ENCODE measurements around the gene ADAD2. TPM values are rescaled to one million over a fixed set of nuclear protein-coding genes. Genes with fewer than 3 reads are reported as not detected.

ADAD2 gene
- total RNA-seq, 1 donor from 2014 or later = not detected

- H3K36me3 ChIP-seq (ENCODE audit: insufficient read depth, low read length) = no peaks in the 10 kb centered on the region
- no peak overlapping the region for H3K4me3 ChIP-seq (ENCODE audit: insufficient read depth, low read depth, low read length)
- H3K4me1 Mint-ChIP-seq (ENCODE audit: low read depth, unreplicated experiment) = no peaks in the 10 kb centered on the region
- H3K79me2 ChIP-seq (ENCODE audit: insufficient read depth, low read length) = no peaks in the 10 kb centered on the region
- no peaks in the 10 kb centered on the region for H3K36me3 Mint-ChIP-seq (ENCODE audit: low read depth, unreplicated experiment)
- no peaks in the 10 kb centered on the region for H3K4me1 ChIP-seq (ENCODE audit: insufficient read depth, low read length)
- peaks cover 36% of the 10 kb centered on the region for H3K27me3 Mint-ChIP-seq (ENCODE audit: low read depth, unreplicated experiment)
- peak; percentile 12 for DNase-seq (ENCODE audit: low read depth)
- no peak for FAIRE-seq
- TF ChIP-seq CTCF (IDR thresholded peaks at IDR 0.05; ENCODE audit: insufficient read depth, low read depth, low read length) (peak; percentile 10), EZH2 (IDR thresholded peaks at IDR 0.05; ENCODE audit: insufficient read depth, low read length) (no peak)
- H3K4me3 Mint-ChIP-seq (ENCODE audit: unreplicated experiment) = no peak overlapping the region
- H3K4me2 ChIP-seq (ENCODE audit: low read length) = no peak overlapping the region
- H3K9me3 ChIP-seq (ENCODE audit: insufficient read depth, low read depth, low read length) = no peaks in the 10 kb centered on the region
- no peak overlapping the region for H3K27ac Mint-ChIP-seq (ENCODE audit: unreplicated experiment)
- H3K27ac ChIP-seq (ENCODE audit: low read depth, low read length) = no peak overlapping the region
- H3K9ac ChIP-seq (ENCODE audit: low read length) = no peak overlapping the region
- no peaks in the 10 kb centered on the region for H3K9me3 Mint-ChIP-seq (ENCODE audit: unreplicated experiment)
- no peaks in the 10 kb centered on the region for H4K20me1 ChIP-seq (ENCODE audit: insufficient read depth, low read length)
- H2AFZ ChIP-seq (ENCODE audit: low read depth, low read length) = no peak overlapping the region
- H3K27me3 ChIP-seq (ENCODE audit: insufficient read depth, low read length) = peaks cover 2% of the 10 kb centered on the region
Measured at GRCh38 chr16:84209989-84210388, 19.0 kb downstream of the ADAD2 start.

- TF ChIP-seq CTCF (IDR thresholded peaks at IDR 0.05; ENCODE audit: insufficient read depth, low read depth, low read length) (no peak), EZH2 (IDR thresholded peaks at IDR 0.05; ENCODE audit: insufficient read depth, low read length) (no peak)
- Histone ChIP-seq H3K4me1 (ENCODE audit: insufficient read depth, low read length) (no peaks in the 10 kb centered on the region), H2AFZ (ENCODE audit: low read depth, low read length) (no peak overlapping the region), H3K79me2 (ENCODE audit: insufficient read depth, low read length) (no peaks in the 10 kb centered on the region), H3K9ac (ENCODE audit: low read length) (no peak overlapping the region), H3K4me3 (ENCODE audit: insufficient read depth, low read depth, low read length) (no peak overlapping the region), H3K27ac (ENCODE audit: low read depth, low read length) (no peak overlapping the region), H3K4me2 (ENCODE audit: low read length) (no peak overlapping the region), H4K20me1 (ENCODE audit: insufficient read depth, low read length) (no peaks in the 10 kb centered on the region), H3K9me3 (ENCODE audit: insufficient read depth, low read depth, low read length) (no peaks in the 10 kb centered on the region), H3K36me3 (ENCODE audit: insufficient read depth, low read length) (no peaks in the 10 kb centered on the region), H3K27me3 (ENCODE audit: insufficient read depth, low read length) (no peaks in the 10 kb centered on the region)
- Mint-ChIP-seq H3K4me3 (ENCODE audit: unreplicated experiment) (no peak overlapping the region), H3K27me3 (ENCODE audit: low read depth, unreplicated experiment) (peaks cover 32% of the 10 kb centered on the region), H3K9me3 (ENCODE audit: unreplicated experiment) (no peaks in the 10 kb centered on the region), H3K27ac (ENCODE audit: unreplicated experiment) (no peak overlapping the region), H3K36me3 (ENCODE audit: low read depth, unreplicated experiment) (no peaks in the 10 kb centered on the region), H3K4me1 (ENCODE audit: low read depth, unreplicated experiment) (no peaks in the 10 kb centered on the region)
- DNase-seq (ENCODE audit: low read depth) = no peak
- FAIRE-seq = no peak
Measured at GRCh38 chr16:84212154-84212553, 21.2 kb downstream of the ADAD2 start.

GRCh38 chr16:84212631-84213030 lies 21.7 kb downstream of the ADAD2 start:
- no peak overlapping the region for H3K4me3 Mint-ChIP-seq (ENCODE audit: unreplicated experiment)
- Histone ChIP-seq H3K4me3 (ENCODE audit: insufficient read depth, low read depth, low read length) (no peak overlapping the region), H3K4me2 (ENCODE audit: low read length) (no peak overlapping the region), H3K9me3 (ENCODE audit: insufficient read depth, low read depth, low read length) (no peaks in the 10 kb centered on the region), H3K27ac (ENCODE audit: low read depth, low read length) (no peak overlapping the region), H4K20me1 (ENCODE audit: insufficient read depth, low read length) (no peaks in the 10 kb centered on the region), H3K27me3 (ENCODE audit: insufficient read depth, low read length) (no peaks in the 10 kb centered on the region), H3K36me3 (ENCODE audit: insufficient read depth, low read length) (no peaks in the 10 kb centered on the region), H3K79me2 (ENCODE audit: insufficient read depth, low read length) (no peaks in the 10 kb centered on the region), H2AFZ (ENCODE audit: low read depth, low read length) (no peak overlapping the region), H3K4me1 (ENCODE audit: insufficient read depth, low read length) (no peaks in the 10 kb centered on the region), H3K9ac (ENCODE audit: low read length) (no peak overlapping the region)
- H3K36me3 Mint-ChIP-seq (ENCODE audit: low read depth, unreplicated experiment) = no peaks in the 10 kb centered on the region
- H3K4me1 Mint-ChIP-seq (ENCODE audit: low read depth, unreplicated experiment) = no peaks in the 10 kb centered on the region
- H3K9me3 Mint-ChIP-seq (ENCODE audit: unreplicated experiment) = no peaks in the 10 kb centered on the region
- no peak overlapping the region for H3K27ac Mint-ChIP-seq (ENCODE audit: unreplicated experiment)
- FAIRE-seq = no peak
- H3K27me3 Mint-ChIP-seq (ENCODE audit: low read depth, unreplicated experiment) = peaks cover 33% of the 10 kb centered on the region
- no peak for DNase-seq (ENCODE audit: low read depth)
- TF ChIP-seq EZH2 (IDR thresholded peaks at IDR 0.05; ENCODE audit: insufficient read depth, low read length) (no peak), CTCF (IDR thresholded peaks at IDR 0.05; ENCODE audit: insufficient read depth, low read depth, low read length) (no peak)

Measured in astrocyte (in vitro differentiated cells and primary cell).